Loucy (cell line): ENCODE data around the gene AMZ1.

Experiments
- EZH2phosphoT487 ChIP-seq: fragments of 200-600 bp; IDR thresholded peaks from 2 replicates; pipeline ENCODE4 v1.6.1; 2018; ENCODE audit warnings: antibody characterized with exemption, mild to moderate bottlenecking, moderate library complexity, borderline replicate concordance
- TF ChIP-seq, protein P1 (sequence below): fragments of 200-600 bp; sonication (generic); conservative IDR thresholded peaks from 2 replicates; pipeline ENCODE4 v1.5.1; 2014; ENCODE audit warnings: mild to moderate bottlenecking, antibody characterized with exemption, low read length

DNA sequence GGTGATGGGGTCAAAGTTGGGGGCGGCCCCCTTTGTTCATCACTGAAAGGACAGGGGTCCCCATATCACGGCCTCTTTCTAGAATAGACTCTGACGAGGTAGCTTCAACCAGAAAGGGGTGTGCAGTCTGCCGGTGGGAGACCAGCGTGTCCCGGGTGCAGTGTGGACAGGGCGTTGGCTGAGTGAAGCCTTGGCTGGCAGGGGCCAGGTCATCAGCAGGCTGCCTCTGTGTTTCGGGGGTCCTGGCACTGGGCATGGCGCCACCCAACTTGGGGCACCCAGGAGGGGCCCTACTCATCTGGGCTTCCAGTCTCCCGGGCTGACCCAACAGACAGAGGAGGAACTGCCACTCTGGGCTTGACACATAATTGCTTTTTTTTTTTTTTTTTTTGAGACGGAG lies 3.5 kb upstream of the AMZ1 start:
- TF ChIP-seq, protein P1, sequence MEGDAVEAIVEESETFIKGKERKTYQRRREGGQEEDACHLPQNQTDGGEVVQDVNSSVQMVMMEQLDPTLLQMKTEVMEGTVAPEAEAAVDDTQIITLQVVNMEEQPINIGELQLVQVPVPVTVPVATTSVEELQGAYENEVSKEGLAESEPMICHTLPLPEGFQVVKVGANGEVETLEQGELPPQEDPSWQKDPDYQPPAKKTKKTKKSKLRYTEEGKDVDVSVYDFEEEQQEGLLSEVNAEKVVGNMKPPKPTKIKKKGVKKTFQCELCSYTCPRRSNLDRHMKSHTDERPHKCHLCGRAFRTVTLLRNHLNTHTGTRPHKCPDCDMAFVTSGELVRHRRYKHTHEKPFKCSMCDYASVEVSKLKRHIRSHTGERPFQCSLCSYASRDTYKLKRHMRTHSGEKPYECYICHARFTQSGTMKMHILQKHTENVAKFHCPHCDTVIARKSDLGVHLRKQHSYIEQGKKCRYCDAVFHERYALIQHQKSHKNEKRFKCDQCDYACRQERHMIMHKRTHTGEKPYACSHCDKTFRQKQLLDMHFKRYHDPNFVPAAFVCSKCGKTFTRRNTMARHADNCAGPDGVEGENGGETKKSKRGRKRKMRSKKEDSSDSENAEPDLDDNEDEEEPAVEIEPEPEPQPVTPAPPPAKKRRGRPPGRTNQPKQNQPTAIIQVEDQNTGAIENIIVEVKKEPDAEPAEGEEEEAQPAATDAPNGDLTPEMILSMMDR: no peak
- TF ChIP-seq EZH2phosphoT487: no peak
